K562 (cell line): Measurements from ENCODE around the gene TSC22D2. TPM values are rescaled to one million over a fixed set of nuclear protein-coding genes. Genes with fewer than 3 reads are reported as not detected.

Source experiments
- CAMTA2 ChIP-seq: fragments of 250-450 bp; sonication (Bioruptor Pico); conservative IDR thresholded peaks from 2 replicates; pipeline ENCODE4 v1.5.1; 2022
- ERF ChIP-seq: fragments of 450-650 bp; formaldehyde crosslinking; IDR thresholded peaks from 2 replicates; pipeline ENCODE4 v1.4.0; 2020; ENCODE audit warnings: mild to moderate bottlenecking, mixed read lengths
- EWSR1 ChIP-seq: fragments of 450-650 bp; IDR thresholded peaks from 2 replicates; pipeline ENCODE4 v1.6.1; 2018; ENCODE audit warnings: borderline replicate concordance, mild to moderate bottlenecking, low read depth, moderate library complexity; ENCODE audit not compliant: partially characterized antibody
- GTF3C2 ChIP-seq: IDR thresholded peaks from 3 replicates; pipeline ENCODE4 v1.6.1; 2011; ENCODE audit warnings: borderline replicate concordance, mild to moderate bottlenecking, moderate library complexity; ENCODE audit not compliant: insufficient read length; ENCODE audit errors: extremely low read depth
- ILF3 ChIP-seq: fragments of 450-650 bp; IDR thresholded peaks from 2 replicates; pipeline ENCODE4 v1.6.1; 2018; ENCODE audit warnings: antibody characterized with exemption, mild to moderate bottlenecking, moderate library complexity, borderline replicate concordance
- SMARCA4 ChIP-seq: fragments of 450-650 bp; IDR thresholded peaks from 2 replicates; pipeline ENCODE4 v1.6.1; 2016
- ZNF224 ChIP-seq: sonication (generic); formaldehyde crosslinking; IDR thresholded peaks from 2 replicates; pipeline ENCODE4 v1.8.0; 2022; ENCODE audit warnings: mild to moderate bottlenecking, missing genetic modification reagents
- polyA plus RNA-seq, 8 experiments: library from polyadenylated mRNA; depleted of rRNA in 4 of 8; stranded (reverse) in 5 of 8; unstranded in 3 of 8; fragments of >200 nt; fragmentation: Nextera tagmentation in 2 of 8; fragmentation: Illumina TruSeq in 1 of 8; extraction: Ambion mirVana in 2 of 8; extraction: Trizol in 1 of 8; gene quantifications; 2 replicates each; pipeline versions ENCODE4 v1.2.1 to v1.2.3, GENCODE V29; 2011 to 2014; ENCODE audit warnings: inconsistent platforms in 1 of 8, missing spikeins in 1 of 8
- total RNA-seq, 7 experiments: library from RNA; depleted of rRNA in 6 of 7; stranded (reverse); fragments of >200 nt in 6 of 7; fragmentation: Illumina TruSeq in 2 of 7; extraction: Trizol in 2 of 7; gene quantifications; 2 replicates each; pipeline versions ENCODE4 v1.2.1 to v1.2.3, GENCODE V29; 2011 to 2021; ENCODE audit warnings: low replicate concordance in 1 of 7
- TF ChIP-seq, protein P1 (sequence below): fragments of 250-450 bp; sonication (Bioruptor Pico); IDR thresholded peaks from 2 replicates; pipeline ENCODE4 v1.4.0; 2020
- TF ChIP-seq, protein P2 (sequence below): sonication (generic); formaldehyde crosslinking; IDR thresholded peaks from 2 replicates; pipeline ENCODE4 v1.9.0; 2022; ENCODE audit warnings: mild to moderate bottlenecking, missing genetic modification reagents
- TF ChIP-seq, protein P3 (sequence below), 2 experiments: fragments of 200-800 bp in 1 of 2; sonication (Bioruptor generic) in 1 of 2; sonication (generic) in 1 of 2; formaldehyde crosslinking in 1 of 2; IDR thresholded peaks in 1 of 2; conservative IDR thresholded peaks in 1 of 2; 2 replicates each; pipeline versions ENCODE4 v1.5.0 to v1.6.1; 2016 to 2020; ENCODE audit warnings: missing compliant biosample characterization in 1 of 2, missing genetic modification characterization in 1 of 2, missing genetic modification reagents in 1 of 2
- TF ChIP-seq, protein P4 (sequence below): fragments of 450-650 bp; formaldehyde crosslinking; IDR thresholded peaks from 2 replicates; pipeline ENCODE4 v1.4.0; 2020; ENCODE audit warnings: mild to moderate bottlenecking, moderate library complexity

The TSC22D2 gene
- total and polyA plus RNA-seq, 9 of the 15 experiments (the other 6 are each of a cell fraction or from before 2014, with no cell fraction given) = 5.5 to 44.0 (median 19.3) TPM

GRCh38 chr3:150454085-150454484 is 46.0 kb downstream of the TSC22D2 start (continued):
- TF ChIP-seq, protein P1, sequence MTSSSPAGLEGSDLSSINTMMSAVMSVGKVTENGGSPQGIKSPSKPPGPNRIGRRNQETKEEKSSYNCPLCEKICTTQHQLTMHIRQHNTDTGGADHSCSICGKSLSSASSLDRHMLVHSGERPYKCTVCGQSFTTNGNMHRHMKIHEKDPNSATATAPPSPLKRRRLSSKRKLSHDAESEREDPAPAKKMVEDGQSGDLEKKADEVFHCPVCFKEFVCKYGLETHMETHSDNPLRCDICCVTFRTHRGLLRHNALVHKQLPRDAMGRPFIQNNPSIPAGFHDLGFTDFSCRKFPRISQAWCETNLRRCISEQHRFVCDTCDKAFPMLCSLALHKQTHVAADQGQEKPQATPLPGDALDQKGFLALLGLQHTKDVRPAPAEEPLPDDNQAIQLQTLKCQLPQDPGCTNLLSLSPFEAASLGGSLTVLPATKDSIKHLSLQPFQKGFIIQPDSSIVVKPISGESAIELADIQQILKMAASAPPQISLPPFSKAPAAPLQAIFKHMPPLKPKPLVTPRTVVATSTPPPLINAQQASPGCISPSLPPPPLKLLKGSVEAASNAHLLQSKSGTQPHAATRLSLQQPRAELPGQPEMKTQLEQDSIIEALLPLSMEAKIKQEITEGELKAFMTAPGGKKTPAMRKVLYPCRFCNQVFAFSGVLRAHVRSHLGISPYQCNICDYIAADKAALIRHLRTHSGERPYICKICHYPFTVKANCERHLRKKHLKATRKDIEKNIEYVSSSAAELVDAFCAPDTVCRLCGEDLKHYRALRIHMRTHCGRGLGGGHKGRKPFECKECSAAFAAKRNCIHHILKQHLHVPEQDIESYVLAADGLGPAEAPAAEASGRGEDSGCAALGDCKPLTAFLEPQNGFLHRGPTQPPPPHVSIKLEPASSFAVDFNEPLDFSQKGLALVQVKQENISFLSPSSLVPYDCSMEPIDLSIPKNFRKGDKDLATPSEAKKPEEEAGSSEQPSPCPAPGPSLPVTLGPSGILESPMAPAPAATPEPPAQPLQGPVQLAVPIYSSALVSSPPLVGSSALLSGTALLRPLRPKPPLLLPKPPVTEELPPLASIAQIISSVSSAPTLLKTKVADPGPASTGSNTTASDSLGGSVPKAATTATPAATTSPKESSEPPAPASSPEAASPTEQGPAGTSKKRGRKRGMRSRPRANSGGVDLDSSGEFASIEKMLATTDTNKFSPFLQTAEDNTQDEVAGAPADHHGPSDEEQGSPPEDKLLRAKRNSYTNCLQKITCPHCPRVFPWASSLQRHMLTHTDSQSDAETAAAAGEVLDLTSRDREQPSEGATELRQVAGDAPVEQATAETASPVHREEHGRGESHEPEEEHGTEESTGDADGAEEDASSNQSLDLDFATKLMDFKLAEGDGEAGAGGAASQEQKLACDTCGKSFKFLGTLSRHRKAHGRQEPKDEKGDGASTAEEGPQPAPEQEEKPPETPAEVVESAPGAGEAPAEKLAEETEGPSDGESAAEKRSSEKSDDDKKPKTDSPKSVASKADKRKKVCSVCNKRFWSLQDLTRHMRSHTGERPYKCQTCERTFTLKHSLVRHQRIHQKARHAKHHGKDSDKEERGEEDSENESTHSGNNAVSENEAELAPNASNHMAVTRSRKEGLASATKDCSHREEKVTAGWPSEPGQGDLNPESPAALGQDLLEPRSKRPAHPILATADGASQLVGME (CRISPR knock-in tag) = no peak
- TF ChIP-seq ZNF224 (CRISPR knock-in tag) = no peak
- no peak for TF ChIP-seq SMARCA4
- TF ChIP-seq GTF3C2 = no peak
- no peak for TF ChIP-seq ILF3
- no peak for TF ChIP-seq ERF (CRISPR knock-in tag)
- no peak for TF ChIP-seq CAMTA2 (CRISPR knock-in tag)
- TF ChIP-seq, protein P2, sequence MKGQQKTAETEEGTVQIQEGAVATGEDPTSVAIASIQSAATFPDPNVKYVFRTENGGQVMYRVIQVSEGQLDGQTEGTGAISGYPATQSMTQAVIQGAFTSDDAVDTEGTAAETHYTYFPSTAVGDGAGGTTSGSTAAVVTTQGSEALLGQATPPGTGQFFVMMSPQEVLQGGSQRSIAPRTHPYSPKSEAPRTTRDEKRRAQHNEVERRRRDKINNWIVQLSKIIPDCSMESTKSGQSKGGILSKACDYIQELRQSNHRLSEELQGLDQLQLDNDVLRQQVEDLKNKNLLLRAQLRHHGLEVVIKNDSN (CRISPR knock-in tag) = no peak
- TF ChIP-seq, protein P3, sequence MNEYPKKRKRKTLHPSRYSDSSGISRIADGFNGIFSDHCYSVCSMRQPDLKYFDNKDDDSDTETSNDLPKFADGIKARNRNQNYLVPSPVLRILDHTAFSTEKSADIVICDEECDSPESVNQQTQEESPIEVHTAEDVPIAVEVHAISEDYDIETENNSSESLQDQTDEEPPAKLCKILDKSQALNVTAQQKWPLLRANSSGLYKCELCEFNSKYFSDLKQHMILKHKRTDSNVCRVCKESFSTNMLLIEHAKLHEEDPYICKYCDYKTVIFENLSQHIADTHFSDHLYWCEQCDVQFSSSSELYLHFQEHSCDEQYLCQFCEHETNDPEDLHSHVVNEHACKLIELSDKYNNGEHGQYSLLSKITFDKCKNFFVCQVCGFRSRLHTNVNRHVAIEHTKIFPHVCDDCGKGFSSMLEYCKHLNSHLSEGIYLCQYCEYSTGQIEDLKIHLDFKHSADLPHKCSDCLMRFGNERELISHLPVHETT (CRISPR knock-in tag; conservative IDR thresholded peaks at IDR 0.05 in 1 of 2, IDR thresholded peaks at IDR 0.05 in 1 of 2) = no peak
- TF ChIP-seq EWSR1 = no peak
- TF ChIP-seq, protein P4, sequence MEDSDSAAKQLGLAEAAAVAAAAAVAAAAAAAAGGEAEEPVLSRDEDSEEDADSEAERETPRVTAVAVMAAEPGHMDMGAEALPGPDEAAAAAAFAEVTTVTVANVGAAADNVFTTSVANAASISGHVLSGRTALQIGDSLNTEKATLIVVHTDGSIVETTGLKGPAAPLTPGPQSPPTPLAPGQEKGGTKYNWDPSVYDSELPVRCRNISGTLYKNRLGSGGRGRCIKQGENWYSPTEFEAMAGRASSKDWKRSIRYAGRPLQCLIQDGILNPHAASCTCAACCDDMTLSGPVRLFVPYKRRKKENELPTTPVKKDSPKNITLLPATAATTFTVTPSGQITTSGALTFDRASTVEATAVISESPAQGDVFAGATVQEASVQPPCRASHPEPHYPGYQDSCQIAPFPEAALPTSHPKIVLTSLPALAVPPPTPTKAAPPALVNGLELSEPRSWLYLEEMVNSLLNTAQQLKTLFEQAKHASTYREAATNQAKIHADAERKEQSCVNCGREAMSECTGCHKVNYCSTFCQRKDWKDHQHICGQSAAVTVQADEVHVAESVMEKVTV (CRISPR knock-in tag) = no peak
